NB4 (cell line): Measurements from ENCODE around the gene GFY.

Experiments used
- POLR2A ChIP-seq: IDR thresholded peaks from 2 replicates; pipeline ENCODE4 v1.6.1; 2011; ENCODE audit warnings: mild to moderate bottlenecking; ENCODE audit not compliant: insufficient read length; ENCODE audit errors: extremely low read depth
- TF ChIP-seq, protein P1 (sequence below): IDR thresholded peaks from one replicate; pipeline ENCODE4 v1.5.1; 2012; ENCODE audit warnings: low read depth, low read length

DNA sequence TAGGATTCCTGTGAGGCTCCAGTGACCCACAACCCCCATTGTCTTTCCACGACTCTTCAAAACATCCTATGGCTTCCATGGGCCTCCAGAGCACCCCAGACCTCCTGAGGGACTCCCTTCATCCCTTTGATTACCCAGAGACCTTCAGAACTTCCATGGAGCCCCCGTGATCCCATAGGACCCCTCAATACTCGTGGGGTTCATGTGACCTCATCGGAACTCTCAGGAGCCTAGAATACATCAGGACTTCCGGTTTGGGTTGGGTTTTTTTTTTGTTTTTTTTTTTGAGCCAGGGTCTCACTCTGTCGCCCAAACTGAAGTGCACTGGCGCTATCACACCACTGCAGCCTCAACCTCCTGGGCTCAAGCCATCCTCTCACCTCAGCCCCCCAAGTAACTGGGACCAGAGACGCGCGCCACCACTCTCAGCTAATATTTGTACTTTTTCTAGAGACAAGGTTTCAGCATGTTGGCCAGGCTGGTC lies 28.6 kb downstream of the GFY start:
- TF ChIP-seq, protein P1, sequence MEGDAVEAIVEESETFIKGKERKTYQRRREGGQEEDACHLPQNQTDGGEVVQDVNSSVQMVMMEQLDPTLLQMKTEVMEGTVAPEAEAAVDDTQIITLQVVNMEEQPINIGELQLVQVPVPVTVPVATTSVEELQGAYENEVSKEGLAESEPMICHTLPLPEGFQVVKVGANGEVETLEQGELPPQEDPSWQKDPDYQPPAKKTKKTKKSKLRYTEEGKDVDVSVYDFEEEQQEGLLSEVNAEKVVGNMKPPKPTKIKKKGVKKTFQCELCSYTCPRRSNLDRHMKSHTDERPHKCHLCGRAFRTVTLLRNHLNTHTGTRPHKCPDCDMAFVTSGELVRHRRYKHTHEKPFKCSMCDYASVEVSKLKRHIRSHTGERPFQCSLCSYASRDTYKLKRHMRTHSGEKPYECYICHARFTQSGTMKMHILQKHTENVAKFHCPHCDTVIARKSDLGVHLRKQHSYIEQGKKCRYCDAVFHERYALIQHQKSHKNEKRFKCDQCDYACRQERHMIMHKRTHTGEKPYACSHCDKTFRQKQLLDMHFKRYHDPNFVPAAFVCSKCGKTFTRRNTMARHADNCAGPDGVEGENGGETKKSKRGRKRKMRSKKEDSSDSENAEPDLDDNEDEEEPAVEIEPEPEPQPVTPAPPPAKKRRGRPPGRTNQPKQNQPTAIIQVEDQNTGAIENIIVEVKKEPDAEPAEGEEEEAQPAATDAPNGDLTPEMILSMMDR: no peak
- no peak for TF ChIP-seq POLR2A
